ENCODE measurements around the gene PDE3A. TPM values are rescaled to one million over a fixed set of nuclear protein-coding genes. Genes with fewer than 3 reads are reported as not detected.

PDE3A gene
- total RNA-seq, 1 donor from 2014 or later = 2.4 TPM

DNA sequence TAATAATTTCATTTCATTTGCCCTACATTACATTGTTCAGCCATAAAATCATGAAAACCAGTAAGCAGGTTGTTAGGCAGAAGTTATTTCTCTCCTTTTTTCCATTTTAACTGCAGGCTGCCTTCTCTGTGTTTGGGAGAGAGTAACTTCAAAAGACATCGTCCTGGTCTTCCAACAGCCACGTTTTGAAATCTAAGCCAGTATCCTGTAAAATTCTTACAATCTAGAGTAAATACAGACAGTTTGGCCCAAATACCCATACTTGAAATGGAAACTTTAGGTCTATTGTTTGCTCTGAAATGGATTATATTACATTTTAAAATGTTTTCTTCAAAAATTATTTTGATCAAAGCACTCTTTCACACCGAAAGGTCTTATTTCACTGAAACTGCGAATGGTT, 260.7 kb downstream of the PDE3A start:
- no peaks in the 10 kb centered on the region for H3K36me3 Mint-ChIP-seq (ENCODE audit: low read depth)
- H3K27ac Mint-ChIP-seq (ENCODE audit: unreplicated experiment) = no peak overlapping the region
- TF ChIP-seq, protein P1, sequence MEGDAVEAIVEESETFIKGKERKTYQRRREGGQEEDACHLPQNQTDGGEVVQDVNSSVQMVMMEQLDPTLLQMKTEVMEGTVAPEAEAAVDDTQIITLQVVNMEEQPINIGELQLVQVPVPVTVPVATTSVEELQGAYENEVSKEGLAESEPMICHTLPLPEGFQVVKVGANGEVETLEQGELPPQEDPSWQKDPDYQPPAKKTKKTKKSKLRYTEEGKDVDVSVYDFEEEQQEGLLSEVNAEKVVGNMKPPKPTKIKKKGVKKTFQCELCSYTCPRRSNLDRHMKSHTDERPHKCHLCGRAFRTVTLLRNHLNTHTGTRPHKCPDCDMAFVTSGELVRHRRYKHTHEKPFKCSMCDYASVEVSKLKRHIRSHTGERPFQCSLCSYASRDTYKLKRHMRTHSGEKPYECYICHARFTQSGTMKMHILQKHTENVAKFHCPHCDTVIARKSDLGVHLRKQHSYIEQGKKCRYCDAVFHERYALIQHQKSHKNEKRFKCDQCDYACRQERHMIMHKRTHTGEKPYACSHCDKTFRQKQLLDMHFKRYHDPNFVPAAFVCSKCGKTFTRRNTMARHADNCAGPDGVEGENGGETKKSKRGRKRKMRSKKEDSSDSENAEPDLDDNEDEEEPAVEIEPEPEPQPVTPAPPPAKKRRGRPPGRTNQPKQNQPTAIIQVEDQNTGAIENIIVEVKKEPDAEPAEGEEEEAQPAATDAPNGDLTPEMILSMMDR (conservative IDR thresholded peaks at IDR 0.05) = no peak
- peaks cover 14% of the 10 kb centered on the region for H3K4me1 Mint-ChIP-seq
- H3K27me3 Mint-ChIP-seq (ENCODE audit: low read depth) = no peaks in the 10 kb centered on the region
- no peaks in the 10 kb centered on the region for H3K9me3 Mint-ChIP-seq
- H3K4me3 Mint-ChIP-seq = no peak overlapping the region
- DNase-seq (ENCODE audit: low read depth, low spot score) = no peak

DNA sequence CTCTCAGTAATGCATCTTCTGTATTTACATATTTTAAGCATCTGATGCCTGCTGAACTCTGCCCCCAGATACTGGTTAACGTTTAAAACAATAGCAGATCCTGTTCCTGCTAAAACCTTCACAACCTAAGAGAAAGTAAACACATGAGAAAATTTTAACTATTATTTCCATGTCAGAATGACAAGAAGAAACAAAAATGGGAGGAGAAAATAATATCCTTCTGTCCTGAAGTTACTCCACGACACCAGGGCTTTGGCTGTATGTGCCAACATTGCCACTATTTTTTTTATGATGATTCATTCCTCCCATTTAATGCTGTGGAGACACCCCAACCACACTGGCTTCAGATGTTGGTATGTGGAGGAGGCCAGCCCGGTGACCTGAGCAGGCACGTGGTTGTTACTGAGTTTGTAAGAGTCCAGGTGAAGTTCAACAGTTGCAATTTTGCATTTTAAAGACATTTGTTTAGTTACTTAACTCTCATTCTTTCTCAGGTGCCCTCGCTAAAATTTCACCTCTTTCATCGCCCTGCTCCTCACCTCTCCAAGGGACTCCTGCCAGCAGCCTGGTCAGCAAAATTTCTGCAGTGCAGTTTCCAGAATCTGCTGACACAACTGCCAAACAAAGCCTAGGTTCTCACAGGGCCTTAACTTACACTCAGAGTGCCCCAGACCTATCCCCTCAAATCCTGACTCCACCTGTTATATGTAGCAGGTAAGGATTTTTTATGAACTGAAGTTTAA, 261.2 kb downstream of the PDE3A start:
- Mint-ChIP-seq H3K36me3 (ENCODE audit: low read depth) (no peaks in the 10 kb centered on the region), H3K4me3 (no peak overlapping the region), H3K27me3 (ENCODE audit: low read depth) (no peaks in the 10 kb centered on the region), H3K27ac (ENCODE audit: unreplicated experiment) (no peak overlapping the region), H3K9me3 (no peaks in the 10 kb centered on the region), H3K4me1 (peaks cover 14% of the 10 kb centered on the region)
- DNase-seq (ENCODE audit: low read depth, low spot score) = no peak
- TF ChIP-seq, protein P1 (conservative IDR thresholded peaks at IDR 0.05) = no peak

DNA sequence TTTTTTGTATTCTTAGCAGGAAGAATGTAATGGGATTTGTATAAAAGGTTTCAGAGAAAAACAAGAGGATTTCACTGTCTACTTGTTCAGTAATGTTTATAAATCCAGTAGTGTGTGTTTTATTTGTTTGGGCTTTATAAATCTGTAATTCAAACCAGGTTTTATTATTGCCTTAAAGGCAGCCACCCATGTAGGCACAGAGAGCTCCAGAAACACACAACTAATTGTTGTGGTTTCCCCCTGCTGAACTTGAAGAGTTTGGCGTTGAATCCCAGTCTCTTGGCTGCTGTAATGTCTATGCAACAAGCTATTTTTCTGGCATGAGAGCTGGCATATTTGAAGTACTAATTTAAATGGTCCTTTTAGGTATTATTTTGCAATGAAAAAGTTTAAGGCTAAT, 263.4 kb downstream of the PDE3A start:
- TF ChIP-seq, protein P1 (conservative IDR thresholded peaks at IDR 0.05) = no peak
- no peak for DNase-seq (ENCODE audit: low read depth, low spot score)
- H3K27ac Mint-ChIP-seq (ENCODE audit: unreplicated experiment) = no peak overlapping the region
- H3K27me3 Mint-ChIP-seq (ENCODE audit: low read depth) = no peaks in the 10 kb centered on the region
- no peaks in the 10 kb centered on the region for H3K36me3 Mint-ChIP-seq (ENCODE audit: low read depth)
- no peak overlapping the region for H3K4me3 Mint-ChIP-seq
- no peaks in the 10 kb centered on the region for H3K9me3 Mint-ChIP-seq
- peaks cover 14% of the 10 kb centered on the region for H3K4me1 Mint-ChIP-seq

DNA sequence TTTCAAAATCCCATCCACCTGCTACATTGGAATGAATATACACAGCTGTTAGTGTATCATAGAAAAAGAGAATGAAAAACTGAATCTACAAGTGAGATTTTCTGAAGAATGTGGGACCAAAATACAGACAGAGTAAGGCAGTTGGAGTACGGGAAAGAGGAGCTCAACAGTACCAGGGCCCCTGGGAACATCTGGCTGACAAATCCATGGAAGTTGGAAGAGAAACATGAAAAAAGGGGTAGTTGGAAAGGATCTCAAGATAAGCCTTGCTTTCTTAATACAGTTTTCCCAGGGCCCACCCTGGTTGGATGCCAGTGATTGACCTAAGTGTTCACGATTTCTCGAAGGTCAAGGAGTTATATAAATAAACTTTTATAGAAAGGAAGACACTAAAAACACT, 272.8 kb downstream of the PDE3A start:
- DNase-seq (ENCODE audit: low read depth, low spot score) = no peak
- peaks cover 1% of the 10 kb centered on the region for H3K4me1 Mint-ChIP-seq
- H3K36me3 Mint-ChIP-seq (ENCODE audit: low read depth) = no peaks in the 10 kb centered on the region
- no peaks in the 10 kb centered on the region for H3K27me3 Mint-ChIP-seq (ENCODE audit: low read depth)
- TF ChIP-seq, protein P1 (conservative IDR thresholded peaks at IDR 0.05) = no peak
- no peak overlapping the region for H3K4me3 Mint-ChIP-seq
- no peaks in the 10 kb centered on the region for H3K9me3 Mint-ChIP-seq
- H3K27ac Mint-ChIP-seq (ENCODE audit: unreplicated experiment) = no peak overlapping the region

DNA sequence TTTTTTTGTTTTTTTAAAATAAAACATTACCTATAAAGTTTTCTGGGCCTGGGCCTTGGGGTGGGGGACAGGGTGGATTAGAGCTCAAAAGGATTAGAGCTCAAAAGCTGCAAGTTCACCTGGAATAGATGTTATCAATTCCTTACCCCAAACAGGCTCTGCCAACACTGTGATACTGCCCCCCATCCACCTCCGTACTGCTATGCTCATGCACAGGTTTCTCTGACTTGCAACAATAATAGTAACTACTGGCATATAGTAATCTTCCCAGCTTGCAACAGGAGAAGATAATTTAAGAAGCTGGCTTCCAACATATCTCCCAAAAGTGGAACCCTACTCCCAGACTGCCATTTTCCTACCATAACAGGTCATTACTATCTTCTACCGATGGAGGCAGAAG, 275.5 kb downstream of the PDE3A start:
- TF ChIP-seq, protein P1 (conservative IDR thresholded peaks at IDR 0.05) = no peak
- Mint-ChIP-seq H3K36me3 (ENCODE audit: low read depth) (no peaks in the 10 kb centered on the region), H3K27ac (ENCODE audit: unreplicated experiment) (no peak overlapping the region), H3K9me3 (no peaks in the 10 kb centered on the region), H3K4me3 (no peak overlapping the region), H3K4me1 (peaks cover 9% of the 10 kb centered on the region), H3K27me3 (ENCODE audit: low read depth) (no peaks in the 10 kb centered on the region)
- DNase-seq (ENCODE audit: low read depth, low spot score) = no peak

Data from neural crest cell (in vitro differentiated cells).